LNCaP clone FGC (cell line): ENCODE data around the gene TSPAN31.
A peak's percentile ranks its signal among the peaks of the same experiment; 100 is the strongest.

Source experiments
- DNase-seq: peaks from one replicate; pipeline ENCODE4 v3.0.0-alpha.2; 2011; ENCODE audit warnings: low read depth
- H3K4me3 ChIP-seq: 2 replicates; pipeline ENCODE4 v1.5.1; 2011; ENCODE audit warnings: mild to moderate bottlenecking, low read depth, low read length, control low read depth
- CTCF ChIP-seq: IDR thresholded peaks from 2 replicates; pipeline ENCODE4 v1.5.1; 2012; ENCODE audit warnings: mild to moderate bottlenecking; ENCODE audit not compliant: control insufficient read depth, insufficient read depth; ENCODE audit errors: extremely low read depth

The TSPAN31 gene

DNA sequence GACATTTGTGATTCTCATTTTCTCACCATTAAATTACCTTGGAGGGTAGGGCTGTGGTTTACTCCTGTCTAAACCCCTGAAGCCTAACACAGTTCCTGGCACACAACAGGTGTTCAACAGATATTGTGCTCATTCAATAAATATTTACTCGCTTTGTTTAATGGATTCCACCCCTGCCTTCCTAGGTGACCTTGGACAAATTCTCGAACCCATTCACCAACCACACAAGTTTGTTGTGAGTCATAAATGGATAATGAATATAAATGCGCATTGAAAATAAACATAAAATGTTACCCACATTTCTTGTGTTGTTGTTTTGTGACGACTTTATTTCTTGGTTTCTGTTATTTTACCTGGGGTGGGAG is 37.4 kb downstream of the TSPAN31 start:
- peak overlapping the region; percentile 83 for H3K4me3 ChIP-seq
- DNase-seq, result no peak
- no peak for TF ChIP-seq CTCF

- peak; percentile 99 for TF ChIP-seq CTCF
- H3K4me3 ChIP-seq, result peak within 1 kb of the TSS; percentile 83
- DNase-seq, result peak; percentile 84
Observed at GRCh38 chr12:57782608-57783465, 38.0 kb downstream of the TSPAN31 start, which contains the start of gene TSFM. TSS of gene TSFM (plus strand) at chr12:57782787. CDS start at chr12:57782802, 15 bp downstream.

DNA sequence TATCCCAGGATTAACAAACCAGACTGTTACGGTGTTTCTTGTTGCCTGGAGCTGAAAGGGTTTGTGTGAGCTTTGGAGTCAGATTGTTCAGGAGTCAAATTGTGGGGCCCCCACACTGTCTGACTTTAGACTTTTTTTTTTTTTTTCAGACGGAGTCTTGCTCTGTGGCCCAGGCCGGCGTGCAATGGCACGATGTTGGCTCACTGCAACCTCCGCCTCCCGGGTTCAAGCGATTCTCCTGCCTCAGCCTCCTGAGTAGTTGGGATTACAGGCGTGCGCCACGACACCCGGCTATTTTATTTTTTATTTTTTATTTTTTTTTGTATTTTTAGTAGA is 38.6 kb downstream of the TSPAN31 start:
- no peak for DNase-seq
- no peak for TF ChIP-seq CTCF
- peak overlapping the region; percentile 83 for H3K4me3 ChIP-seq

GRCh38 chr12:57783861-57784260 is 39.0 kb downstream of the TSPAN31 start:
- no peak for TF ChIP-seq CTCF
- H3K4me3 ChIP-seq, result peak overlapping the region; percentile 83
- no peak for DNase-seq

DNA sequence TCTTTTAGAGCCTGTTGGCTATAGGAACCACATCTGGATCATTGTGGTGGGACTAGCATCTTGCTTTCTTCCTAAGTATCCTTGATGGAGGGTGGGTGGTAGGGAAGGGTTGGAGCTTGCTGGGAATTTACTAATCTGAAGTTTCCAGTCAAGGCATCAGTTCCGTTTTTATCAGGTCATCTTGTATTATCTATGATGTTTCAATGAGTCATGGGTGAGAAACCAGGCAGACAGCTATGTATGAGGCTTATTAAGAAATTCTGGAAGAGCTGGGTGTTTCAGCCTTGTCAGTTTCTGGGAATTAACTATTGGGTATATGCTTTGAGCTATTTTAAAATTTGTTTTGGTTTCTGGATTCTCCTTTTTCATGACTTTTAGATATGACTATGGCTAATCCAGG is 49.1 kb downstream of the TSPAN31 start:
- TF ChIP-seq CTCF, result no peak
- H3K4me3 ChIP-seq, result no peak overlapping the region
- no peak for DNase-seq

DNA sequence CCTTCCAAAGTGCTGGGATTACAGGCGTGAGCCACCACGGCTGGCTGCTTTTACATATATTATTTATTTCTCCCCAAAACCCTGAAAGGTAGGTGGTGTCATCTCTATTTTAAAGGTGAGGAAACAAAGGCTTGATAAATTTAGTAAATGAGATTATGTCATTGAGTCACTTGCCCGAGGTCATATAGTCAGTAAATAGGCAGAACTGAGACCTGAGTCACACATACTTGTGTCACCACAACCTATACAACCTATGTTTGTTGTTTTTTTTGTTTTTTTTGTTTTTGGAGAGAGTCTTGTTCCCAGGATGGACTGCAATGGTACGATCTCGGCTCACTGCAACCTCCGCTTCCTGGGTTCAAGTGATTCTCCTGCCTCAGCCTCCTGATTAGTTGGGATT is 50.5 kb downstream of the TSPAN31 start:
- no peak overlapping the region for H3K4me3 ChIP-seq
- no peak for TF ChIP-seq CTCF
- no peak for DNase-seq

- no peak for TF ChIP-seq CTCF
- DNase-seq, result no peak
- no peak overlapping the region for H3K4me3 ChIP-seq
Observed at GRCh38 chr12:57796996-57797395, 52.2 kb downstream of the TSPAN31 start.
